ENCODE results near the gene VWA7. TPM values are rescaled to one million over a fixed set of nuclear protein-coding genes. Genes with fewer than 3 reads are reported as not detected.
"Not testable (repeated sequence)": the region's sequence is repeated elsewhere in the genome, so short reads cannot be mapped to it uniquely, and the experiment has no call there.

The VWA7 gene
- total RNA-seq, 1 donor from 2014 or later, result 0.74 TPM

DNA sequence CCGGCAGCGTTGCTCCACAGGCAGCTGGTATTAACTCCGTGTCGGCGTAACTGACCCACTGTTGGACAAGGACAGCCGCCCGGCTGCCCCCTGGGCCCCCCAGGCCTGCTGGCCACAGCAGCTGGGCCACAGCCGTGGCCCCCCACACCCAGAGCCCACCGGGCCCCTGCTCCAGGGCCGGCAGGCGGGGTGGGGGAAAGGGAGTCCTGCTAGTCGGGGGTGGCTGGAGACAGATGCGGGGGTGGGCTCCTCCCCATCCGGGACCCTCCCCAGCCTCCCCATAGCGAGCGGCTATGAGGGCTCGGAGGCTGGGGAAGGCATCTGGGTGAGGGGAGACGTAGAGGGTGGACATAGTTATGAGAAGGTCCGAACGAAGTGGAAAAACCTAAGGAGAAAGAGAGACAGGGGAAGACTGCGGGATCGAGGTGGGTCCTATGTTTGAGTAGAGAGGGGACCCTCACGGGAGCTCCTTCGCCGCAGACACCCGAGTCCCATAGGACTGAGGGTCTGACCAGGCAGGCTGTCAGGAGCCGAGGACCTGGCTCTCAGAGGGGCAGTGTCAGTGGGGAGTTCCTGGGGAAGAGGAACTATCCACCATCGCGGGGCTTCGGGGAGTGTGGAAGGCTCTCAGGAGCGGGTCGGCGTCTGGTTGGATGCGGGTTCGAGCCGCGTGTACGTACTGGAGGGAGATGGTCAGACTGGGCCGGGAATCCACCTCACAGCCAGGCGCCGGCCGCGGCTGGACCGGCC lies 17.9 kb upstream of the VWA7 start:
- Histone ChIP-seq H3K27ac (peak overlapping the region; percentile 97), H3K27me3 (no peaks in the 10 kb centered on the region), H3K9me3 (no peaks in the 10 kb centered on the region), H3K4me1 (peaks cover 26% of the 10 kb centered on the region), H3K36me3 (peaks cover 0 to 13% of the 10 kb centered on the region in 2 donors), H3K4me3 (peak overlapping the region; percentile 67 to 93)
- no peak for TF ChIP-seq POLR2AphosphoS5 (IDR thresholded peaks at IDR 0.05; ENCODE audit: insufficient read depth in 1 of 2, low read depth in 1 of 2)
- TF ChIP-seq POLR2A (IDR thresholded peaks at IDR 0.05), result no peak
- TF ChIP-seq, protein P1, sequence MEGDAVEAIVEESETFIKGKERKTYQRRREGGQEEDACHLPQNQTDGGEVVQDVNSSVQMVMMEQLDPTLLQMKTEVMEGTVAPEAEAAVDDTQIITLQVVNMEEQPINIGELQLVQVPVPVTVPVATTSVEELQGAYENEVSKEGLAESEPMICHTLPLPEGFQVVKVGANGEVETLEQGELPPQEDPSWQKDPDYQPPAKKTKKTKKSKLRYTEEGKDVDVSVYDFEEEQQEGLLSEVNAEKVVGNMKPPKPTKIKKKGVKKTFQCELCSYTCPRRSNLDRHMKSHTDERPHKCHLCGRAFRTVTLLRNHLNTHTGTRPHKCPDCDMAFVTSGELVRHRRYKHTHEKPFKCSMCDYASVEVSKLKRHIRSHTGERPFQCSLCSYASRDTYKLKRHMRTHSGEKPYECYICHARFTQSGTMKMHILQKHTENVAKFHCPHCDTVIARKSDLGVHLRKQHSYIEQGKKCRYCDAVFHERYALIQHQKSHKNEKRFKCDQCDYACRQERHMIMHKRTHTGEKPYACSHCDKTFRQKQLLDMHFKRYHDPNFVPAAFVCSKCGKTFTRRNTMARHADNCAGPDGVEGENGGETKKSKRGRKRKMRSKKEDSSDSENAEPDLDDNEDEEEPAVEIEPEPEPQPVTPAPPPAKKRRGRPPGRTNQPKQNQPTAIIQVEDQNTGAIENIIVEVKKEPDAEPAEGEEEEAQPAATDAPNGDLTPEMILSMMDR (IDR thresholded peaks at IDR 0.05), result no peak
- no peak for DNase-seq (ENCODE audit: extremely low spot score in 2 of 2)
- intact Hi-C loops (cut with DNase I), result loop anchor here (10.0 kb wide), 1 partner anchor 60 kb away; the partner anchor contains the start of gene CLIC1

DNA sequence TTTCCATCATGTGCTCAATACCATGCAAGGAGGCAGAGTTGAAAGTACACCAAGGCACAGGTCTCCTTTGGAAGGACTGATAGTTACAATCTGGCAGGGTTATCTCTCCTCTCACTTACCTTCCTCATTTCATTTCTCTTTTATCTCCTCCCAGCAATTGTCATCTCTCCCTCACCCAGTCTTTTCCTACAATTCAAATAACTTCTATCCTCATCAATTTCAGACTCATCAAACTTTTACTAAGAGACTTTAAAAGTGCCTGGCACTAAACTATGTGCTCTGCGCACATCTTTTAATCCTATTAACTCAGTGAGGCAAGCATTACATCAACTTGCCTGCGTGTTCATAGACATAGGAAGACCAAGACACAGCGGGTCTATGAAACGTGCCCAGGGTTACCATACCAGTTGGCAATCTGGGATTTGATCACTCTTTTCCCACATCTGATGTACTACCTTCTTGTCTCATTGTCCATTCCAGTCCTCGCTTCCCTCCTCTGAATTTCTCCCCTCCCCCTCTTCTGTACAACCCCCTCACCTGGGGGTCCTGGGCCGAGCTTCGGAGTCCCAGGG lies 17.3 kb upstream of the VWA7 start:
- no peak for DNase-seq (ENCODE audit: extremely low spot score in 2 of 2)
- TF ChIP-seq, protein P1 (IDR thresholded peaks at IDR 0.05), result no peak
- TF ChIP-seq POLR2AphosphoS5 (IDR thresholded peaks at IDR 0.05; ENCODE audit: insufficient read depth in 1 of 2, low read depth in 1 of 2), result no peak
- TF ChIP-seq POLR2A (IDR thresholded peaks at IDR 0.05), result no peak
- peaks cover 26% of the 10 kb centered on the region for H3K4me1 ChIP-seq
- H3K27ac ChIP-seq, result peak overlapping the region; percentile 97
- H3K4me3 ChIP-seq, result peak overlapping the region; percentile 67 to 93
- intact Hi-C loops (cut with DNase I), result loop anchor here (10.0 kb wide), 1 partner anchor 60 kb away; the partner anchor contains the start of gene CLIC1
- H3K27me3 ChIP-seq, result no peaks in the 10 kb centered on the region
- H3K9me3 ChIP-seq, result no peaks in the 10 kb centered on the region
- H3K36me3 ChIP-seq, result peaks cover 0 to 13% of the 10 kb centered on the region in 2 donors

DNA sequence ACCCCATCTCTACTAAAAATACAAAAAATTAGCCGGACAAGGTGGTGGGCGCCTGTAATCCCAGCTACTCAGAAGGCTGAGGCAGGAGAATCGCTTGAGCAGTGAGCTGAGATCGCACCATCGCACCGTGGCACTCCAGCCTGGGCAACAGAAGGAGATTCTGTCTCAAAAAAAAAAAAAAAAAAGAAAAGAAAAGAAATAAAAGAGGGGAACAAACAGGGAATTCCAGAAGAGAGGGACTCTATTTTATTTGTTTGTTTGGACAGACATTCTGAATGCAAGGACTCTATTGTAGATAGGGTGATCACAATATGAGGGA lies 16.8 kb upstream of the VWA7 start:
- Histone ChIP-seq H3K4me1 (peaks cover 26% of the 10 kb centered on the region), H3K36me3 (peaks cover 0 to 13% of the 10 kb centered on the region in 2 donors), H3K27ac (peak overlapping the region; percentile 97)
- intact Hi-C loops (cut with DNase I), result loop anchor here (10.0 kb wide), 1 partner anchor 59 kb away; the partner anchor contains the start of gene CLIC1
- not testable (repeated sequence) for H3K27me3 ChIP-seq; DNase-seq (ENCODE audit: extremely low spot score in 2 of 2); H3K4me3 ChIP-seq; H3K9me3 ChIP-seq

DNA sequence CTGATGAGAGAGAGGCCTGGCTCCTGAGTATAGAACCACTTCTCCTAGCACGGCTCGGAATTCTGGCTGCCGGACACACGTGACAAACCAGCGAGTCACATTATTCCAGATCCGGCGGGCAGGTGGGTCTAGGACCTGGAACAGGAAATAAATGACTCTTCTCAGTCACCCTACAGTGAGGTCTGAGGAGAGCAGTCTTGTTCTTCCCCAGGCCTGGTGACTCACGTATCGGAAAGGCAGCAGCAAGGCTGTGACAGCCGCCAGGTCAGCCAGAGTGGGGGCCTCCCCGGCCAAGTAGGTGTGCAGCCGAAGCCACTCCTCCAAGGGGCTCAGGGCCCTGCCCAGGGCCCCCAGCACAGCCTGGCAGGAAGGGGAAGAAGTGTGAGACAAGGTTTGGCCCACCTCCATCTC lies 15.6 kb upstream of the VWA7 start:
- Histone ChIP-seq H3K27ac (no peak overlapping the region), H3K4me1 (peaks cover 26% of the 10 kb centered on the region), H3K9me3 (no peaks in the 10 kb centered on the region), H3K27me3 (no peaks in the 10 kb centered on the region), H3K4me3 (no peak overlapping the region), H3K36me3 (peaks cover 0 to 13% of the 10 kb centered on the region in 2 donors)
- TF ChIP-seq POLR2A (IDR thresholded peaks at IDR 0.05) (no peak), POLR2AphosphoS5 (IDR thresholded peaks at IDR 0.05; ENCODE audit: insufficient read depth in 1 of 2, low read depth in 1 of 2) (no peak)
- TF ChIP-seq, protein P1 (IDR thresholded peaks at IDR 0.05), result no peak
- DNase-seq (ENCODE audit: extremely low spot score in 2 of 2), result no peak
- intact Hi-C loops (cut with DNase I), result loop anchor here (10.0 kb wide), 1 partner anchor 58 kb away; the partner anchor contains the start of gene CLIC1

DNA sequence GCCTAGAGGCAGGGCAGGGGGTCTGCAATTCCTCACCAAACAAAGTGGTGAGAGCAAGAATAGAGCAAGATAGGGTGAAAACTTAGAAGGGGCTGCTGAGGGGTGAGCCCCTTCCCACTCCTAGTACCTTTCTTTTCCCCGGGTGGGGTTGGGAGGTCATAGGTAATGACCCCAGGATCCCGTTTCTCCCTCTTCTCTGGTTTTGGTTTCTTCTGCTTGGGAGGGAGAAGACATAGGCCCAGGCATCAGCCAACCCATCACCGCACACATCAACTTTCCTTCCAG lies 14.9 kb upstream of the VWA7 start:
- TF ChIP-seq POLR2AphosphoS5 (IDR thresholded peaks at IDR 0.05; ENCODE audit: insufficient read depth in 1 of 2, low read depth in 1 of 2) (no peak), POLR2A (IDR thresholded peaks at IDR 0.05) (no peak)
- TF ChIP-seq, protein P1 (IDR thresholded peaks at IDR 0.05), result no peak
- peaks cover 0 to 13% of the 10 kb centered on the region in 2 donors for H3K36me3 ChIP-seq
- no peaks in the 10 kb centered on the region for H3K27me3 ChIP-seq
- peaks cover 26% of the 10 kb centered on the region for H3K4me1 ChIP-seq
- no peak overlapping the region for H3K27ac ChIP-seq
- no peaks in the 10 kb centered on the region for H3K9me3 ChIP-seq
- H3K4me3 ChIP-seq, result no peak overlapping the region
- DNase-seq (ENCODE audit: extremely low spot score in 2 of 2), result no peak
- intact Hi-C loops (cut with DNase I), result loop anchor here (10.0 kb wide), 1 partner anchor 57 kb away; the partner anchor contains the start of gene CLIC1
